ENCODE data around the gene SCN4A.

- no peak for TF ChIP-seq CTCF (IDR thresholded peaks at IDR 0.05)
- no peak for TF ChIP-seq POLR2A (IDR thresholded peaks at IDR 0.05)
Measured at GRCh38 chr17:63910096-63910495, 62.6 kb downstream of the SCN4A start.

Data from Peyer's patch (tissue), 4 donors.